HEK293 (cell line): ENCODE measurements around the gene CACNA1H.
"Not testable (repeated sequence)": the region's sequence is repeated elsewhere in the genome, so short reads cannot be mapped to it uniquely, and the experiment has no call there.

ENCODE experiments used
- KLF1 ChIP-seq: fragments of 450-650 bp; formaldehyde crosslinking; IDR thresholded peaks from 2 replicates; pipeline ENCODE4 v1.5.1; 2016; ENCODE audit warnings: missing biosample characterization, missing genetic modification characterization
- ZFP37 ChIP-seq: fragments of 450-650 bp; formaldehyde crosslinking; IDR thresholded peaks from 2 replicates; pipeline ENCODE4 v1.5.1; 2016; ENCODE audit warnings: missing biosample characterization, missing genetic modification characterization
- TF ChIP-seq, protein P1 (sequence below): fragments of 450-650 bp; formaldehyde crosslinking; IDR thresholded peaks from 2 replicates; pipeline ENCODE4 v1.5.1; 2016; ENCODE audit warnings: missing biosample characterization, missing genetic modification characterization
- TF ChIP-seq, protein P2 (sequence below): fragments of 450-650 bp; formaldehyde crosslinking; IDR thresholded peaks from 2 replicates; pipeline ENCODE4 v1.5.1; 2016; ENCODE audit warnings: missing biosample characterization, missing genetic modification characterization

DNA sequence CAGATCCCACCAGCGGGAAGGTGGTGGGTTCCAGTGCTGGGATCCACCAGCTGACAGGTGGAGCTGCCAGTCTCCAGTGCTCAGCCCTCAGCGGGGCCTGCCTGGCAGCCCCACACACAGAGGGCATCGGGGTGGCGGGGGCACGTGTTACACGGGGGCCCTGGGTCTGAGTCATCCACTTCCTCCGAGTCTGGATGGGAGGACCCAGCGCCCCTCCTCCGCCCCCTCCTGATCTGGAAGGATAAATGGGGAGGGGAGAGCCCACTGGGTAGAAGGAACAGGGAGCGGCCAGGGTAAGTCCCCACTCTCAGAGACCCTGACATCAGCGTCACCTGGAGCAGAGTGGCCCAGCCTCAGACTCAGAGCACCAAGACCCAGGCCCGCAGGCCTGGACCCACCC lies 87.5 kb downstream of the CACNA1H start, which contains the start of gene TPSAB1:
- TF ChIP-seq, protein P1, sequence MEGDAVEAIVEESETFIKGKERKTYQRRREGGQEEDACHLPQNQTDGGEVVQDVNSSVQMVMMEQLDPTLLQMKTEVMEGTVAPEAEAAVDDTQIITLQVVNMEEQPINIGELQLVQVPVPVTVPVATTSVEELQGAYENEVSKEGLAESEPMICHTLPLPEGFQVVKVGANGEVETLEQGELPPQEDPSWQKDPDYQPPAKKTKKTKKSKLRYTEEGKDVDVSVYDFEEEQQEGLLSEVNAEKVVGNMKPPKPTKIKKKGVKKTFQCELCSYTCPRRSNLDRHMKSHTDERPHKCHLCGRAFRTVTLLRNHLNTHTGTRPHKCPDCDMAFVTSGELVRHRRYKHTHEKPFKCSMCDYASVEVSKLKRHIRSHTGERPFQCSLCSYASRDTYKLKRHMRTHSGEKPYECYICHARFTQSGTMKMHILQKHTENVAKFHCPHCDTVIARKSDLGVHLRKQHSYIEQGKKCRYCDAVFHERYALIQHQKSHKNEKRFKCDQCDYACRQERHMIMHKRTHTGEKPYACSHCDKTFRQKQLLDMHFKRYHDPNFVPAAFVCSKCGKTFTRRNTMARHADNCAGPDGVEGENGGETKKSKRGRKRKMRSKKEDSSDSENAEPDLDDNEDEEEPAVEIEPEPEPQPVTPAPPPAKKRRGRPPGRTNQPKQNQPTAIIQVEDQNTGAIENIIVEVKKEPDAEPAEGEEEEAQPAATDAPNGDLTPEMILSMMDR (tag by site-specific recombination) = not testable (repeated sequence)
- TF ChIP-seq, protein P2, sequence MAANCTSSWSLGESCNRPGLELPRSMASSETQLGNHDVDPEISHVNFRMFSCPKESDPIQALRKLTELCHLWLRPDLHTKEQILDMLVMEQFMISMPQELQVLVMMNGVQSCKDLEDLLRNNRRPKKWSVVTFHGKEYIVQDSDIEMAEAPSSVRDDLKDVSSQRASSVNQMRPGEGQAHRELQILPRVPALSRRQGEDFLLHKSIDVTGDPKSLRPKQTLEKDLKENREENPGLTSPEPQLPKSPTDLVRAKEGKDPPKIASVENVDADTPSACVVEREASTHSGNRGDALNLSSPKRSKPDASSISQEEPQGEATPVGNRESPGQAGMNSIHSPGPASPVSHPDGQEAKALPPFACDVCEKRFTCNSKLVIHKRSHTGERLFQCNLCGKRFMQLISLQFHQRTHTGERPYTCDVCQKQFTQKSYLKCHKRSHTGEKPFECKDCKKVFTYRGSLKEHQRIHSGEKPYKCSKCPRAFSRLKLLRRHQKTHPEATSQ = not testable (repeated sequence)
- TF ChIP-seq KLF1 (tag by site-specific recombination); ZFP37: not testable (repeated sequence)
